ENCODE results near the gene MRPL19. TPM values are rescaled to one million over a fixed set of nuclear protein-coding genes. Genes with fewer than 3 reads are reported as not detected.

MRPL19 gene
- total and polyA plus RNA-seq, 10 of the 15 experiments (the other 5 are each of a cell fraction or from before 2014, with no cell fraction given): 13.1 to 99.0 (median 56.6) TPM

GRCh38 chr2:75710577-75711253 lies 64.1 kb downstream of the MRPL19 start, which contains the start of gene GCFC2 (continued):
- TF ChIP-seq E2F4 (IDR thresholded peaks at IDR 0.05; ENCODE audit: low read depth, low read length): no peak
- TF ChIP-seq IRF5 (IDR thresholded peaks at IDR 0.05; ENCODE audit: borderline replicate concordance): no peak
- peak; percentile 89; the same call in 1 of the 2 replicates for TF ChIP-seq ZNF207 (IDR thresholded peaks at IDR 0.05; ENCODE audit: borderline replicate concordance)
- TF ChIP-seq TCF7 (IDR thresholded peaks at IDR 0.05; ENCODE audit: borderline replicate concordance): no peak
- peak; percentile 88 for TF ChIP-seq IKZF1 (conservative IDR thresholded peaks at IDR 0.05)
- no peak for TF ChIP-seq MTA2 (IDR thresholded peaks at IDR 0.05; ENCODE audit: low read depth)
- TF ChIP-seq PKNOX1 (IDR thresholded peaks at IDR 0.05): no peak
- TF ChIP-seq NFXL1 (IDR thresholded peaks at IDR 0.05; ENCODE audit: borderline replicate concordance): no peak
- no peak for TF ChIP-seq IRF4 (IDR thresholded peaks at IDR 0.05; ENCODE audit: low read depth, low read length)
- TF ChIP-seq SMAD5 (IDR thresholded peaks at IDR 0.05; ENCODE audit: low read depth): peak; percentile 25; the same call in 1 of the 2 replicates
- peak; percentile 16; the same call in 1 of the 2 replicates for TF ChIP-seq CREB1 (IDR thresholded peaks at IDR 0.05; ENCODE audit: low read depth)
- TF ChIP-seq SMARCA5 (IDR thresholded peaks at IDR 0.05): peak; percentile 98
- peak; percentile 85 for TF ChIP-seq TCF12 (IDR thresholded peaks at IDR 0.05; ENCODE audit: low read depth, low read length)
- TF ChIP-seq CBX3 (IDR thresholded peaks at IDR 0.05; ENCODE audit: borderline replicate concordance, low read depth): no peak
- TF ChIP-seq PML (IDR thresholded peaks at IDR 0.05; ENCODE audit: low read length): peak; percentile 88
- no peak for TF ChIP-seq PAX5 (IDR thresholded peaks at IDR 0.05; ENCODE audit: borderline replicate concordance, low read depth, low read length)
- 0 out of 2 replicates have a peak, but pooled peaks have one; percentile 32 for TF ChIP-seq NR2C1 (IDR thresholded peaks at IDR 0.05)
- 0 out of 2 replicates have a peak, but pooled peaks have one; percentile 1 for TF ChIP-seq HDGF (IDR thresholded peaks at IDR 0.05)
- TF ChIP-seq NFYA (IDR thresholded peaks at IDR 0.05; ENCODE audit: borderline replicate concordance, low read depth, low read length): no peak
- TF ChIP-seq CHD1 (IDR thresholded peaks at IDR 0.05; ENCODE audit: low read depth, low read length): no peak
- peak; percentile 89 for TF ChIP-seq POLR2AphosphoS5 (IDR thresholded peaks at IDR 0.05; ENCODE audit: low read length)
- TF ChIP-seq USF1 (IDR thresholded peaks at IDR 0.05; ENCODE audit: borderline replicate concordance, extremely low read length, insufficient read depth, low read depth, low read length): peak; percentile 34
- TF ChIP-seq ZBTB33 (IDR thresholded peaks at IDR 0.05): no peak
